ENCODE measurements around the gene FBXO34.
A peak's percentile ranks its signal among the peaks of the same experiment; 100 is the strongest.

DNA sequence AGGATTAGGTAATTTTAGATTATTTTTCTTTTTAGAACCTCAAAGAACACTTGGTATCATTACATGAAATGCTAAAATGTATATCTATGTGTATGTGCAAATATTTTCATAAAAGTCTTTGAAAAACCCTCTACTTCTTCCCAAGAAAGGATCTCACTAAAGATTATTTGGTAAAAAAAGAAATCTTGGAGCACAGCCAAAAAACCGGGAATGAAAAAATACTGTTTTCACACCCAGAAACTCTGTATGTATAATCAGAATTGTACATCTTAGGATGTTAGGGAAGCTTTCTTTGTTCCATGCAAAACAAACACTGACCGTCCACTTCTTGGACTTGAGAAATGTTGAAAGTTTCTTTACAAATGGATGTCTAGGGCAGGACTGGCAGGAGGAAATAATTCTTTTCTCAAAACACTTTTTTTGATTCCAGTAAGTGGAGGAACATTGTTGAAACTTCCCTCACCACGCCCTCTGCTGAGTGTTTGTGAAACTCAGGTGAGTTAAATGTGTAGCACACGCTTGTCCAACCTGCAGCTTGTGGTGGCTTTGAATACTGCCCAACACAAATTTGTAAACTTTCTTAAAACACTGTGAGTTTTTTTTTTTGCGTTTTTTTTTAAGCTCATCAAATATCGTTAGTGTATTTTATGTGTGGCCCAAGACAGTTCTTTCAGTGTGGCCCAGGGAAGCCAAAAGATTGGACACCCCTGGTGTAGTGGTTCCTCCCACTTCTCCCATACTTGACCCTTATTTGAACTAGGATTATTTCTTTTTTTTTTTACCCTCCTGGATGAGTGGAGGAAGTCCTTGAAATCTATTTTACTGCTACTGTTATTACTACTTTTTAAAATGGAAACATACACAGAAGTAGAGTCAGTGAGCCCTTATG lies 26.6 kb downstream of the FBXO34 start:
- no peak for TF ChIP-seq POLR2A (IDR thresholded peaks at IDR 0.05)
- TF ChIP-seq, protein P1, sequence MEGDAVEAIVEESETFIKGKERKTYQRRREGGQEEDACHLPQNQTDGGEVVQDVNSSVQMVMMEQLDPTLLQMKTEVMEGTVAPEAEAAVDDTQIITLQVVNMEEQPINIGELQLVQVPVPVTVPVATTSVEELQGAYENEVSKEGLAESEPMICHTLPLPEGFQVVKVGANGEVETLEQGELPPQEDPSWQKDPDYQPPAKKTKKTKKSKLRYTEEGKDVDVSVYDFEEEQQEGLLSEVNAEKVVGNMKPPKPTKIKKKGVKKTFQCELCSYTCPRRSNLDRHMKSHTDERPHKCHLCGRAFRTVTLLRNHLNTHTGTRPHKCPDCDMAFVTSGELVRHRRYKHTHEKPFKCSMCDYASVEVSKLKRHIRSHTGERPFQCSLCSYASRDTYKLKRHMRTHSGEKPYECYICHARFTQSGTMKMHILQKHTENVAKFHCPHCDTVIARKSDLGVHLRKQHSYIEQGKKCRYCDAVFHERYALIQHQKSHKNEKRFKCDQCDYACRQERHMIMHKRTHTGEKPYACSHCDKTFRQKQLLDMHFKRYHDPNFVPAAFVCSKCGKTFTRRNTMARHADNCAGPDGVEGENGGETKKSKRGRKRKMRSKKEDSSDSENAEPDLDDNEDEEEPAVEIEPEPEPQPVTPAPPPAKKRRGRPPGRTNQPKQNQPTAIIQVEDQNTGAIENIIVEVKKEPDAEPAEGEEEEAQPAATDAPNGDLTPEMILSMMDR (IDR thresholded peaks at IDR 0.05): peak in 3 of 6 experiments; percentile 51 to 62 (median 53)

All from Peyer's patch (tissue), 4 donors.